Dendritic cell treated with granulocyte-macrophage colony-stimulating factor and Interleukin-4, amounts not matched to agents 40 ng/mL and 50 ng/mL, for 4 days (primary cell): ENCODE measurements around the gene RPL18A.

ENCODE experiments used
- H3K27ac Mint-ChIP-seq: one replicate; pipeline ENCODE4 v1.8.0; 2022; ENCODE audit warnings: mild to moderate bottlenecking, mixed read lengths
- H3K27me3 Mint-ChIP-seq: one replicate; pipeline ENCODE4 v1.8.0; 2022; ENCODE audit warnings: mild to moderate bottlenecking, mixed read lengths
- H3K36me3 Mint-ChIP-seq: one replicate; pipeline ENCODE4 v1.8.0; 2022; ENCODE audit warnings: low read depth, mixed read lengths
- H3K4me1 Mint-ChIP-seq: one replicate; pipeline ENCODE4 v1.8.0; 2022; ENCODE audit warnings: low read depth, mixed read lengths
- H3K4me3 Mint-ChIP-seq: one replicate; pipeline ENCODE4 v1.8.0; 2022; ENCODE audit warnings: mild to moderate bottlenecking, moderate library complexity, mixed read lengths
- H3K9me3 Mint-ChIP-seq: one replicate; pipeline ENCODE4 v1.8.0; 2022; ENCODE audit warnings: mixed read lengths
- intact Hi-C: fragments of 100-400 bp; cut with micrococcal nuclease; formaldehyde crosslinking; loops from one replicate; pipeline ENCODE4 v1.15.0; 2022

Gene RPL18A

GRCh38 chr19:17848595-17849292 lies 11.0 kb upstream of the RPL18A start:
- intact Hi-C loops, result no loop called here
- H3K4me1 Mint-ChIP-seq, result peaks cover 67% of the 10 kb centered on the region
- peaks cover 5% of the 10 kb centered on the region for H3K36me3 Mint-ChIP-seq
- no peak overlapping the region for H3K4me3 Mint-ChIP-seq
- peak overlapping the region; percentile 95 for H3K27ac Mint-ChIP-seq
- H3K27me3 Mint-ChIP-seq, result no peaks in the 10 kb centered on the region
- no peaks in the 10 kb centered on the region for H3K9me3 Mint-ChIP-seq

- Mint-ChIP-seq H3K27me3 (peaks cover 3% of the 10 kb centered on the region), H3K36me3 (no peaks in the 10 kb centered on the region), H3K27ac (no peak overlapping the region), H3K4me1 (peaks cover 33% of the 10 kb centered on the region), H3K9me3 (no peaks in the 10 kb centered on the region), H3K4me3 (no peak overlapping the region)
- intact Hi-C loops, result no loop called here
Observed at GRCh38 chr19:17854061-17854460, 5.6 kb upstream of the RPL18A start.

- peaks cover 11% of the 10 kb centered on the region for H3K36me3 Mint-ChIP-seq
- intact Hi-C loops, result loop anchor here (1.0 to 5.0 kb wide), 3 partner anchors 78 to 151 kb away; no protein-coding TSS in a partner anchor
- H3K4me1 Mint-ChIP-seq, result peaks cover 30% of the 10 kb centered on the region
- no peak overlapping the region for H3K27ac Mint-ChIP-seq
- H3K4me3 Mint-ChIP-seq, result no peak overlapping the region
- H3K9me3 Mint-ChIP-seq, result no peaks in the 10 kb centered on the region
- H3K27me3 Mint-ChIP-seq, result peaks cover 3% of the 10 kb centered on the region
Observed at GRCh38 chr19:17855280-17856152, 4.2 kb upstream of the RPL18A start.

DNA sequence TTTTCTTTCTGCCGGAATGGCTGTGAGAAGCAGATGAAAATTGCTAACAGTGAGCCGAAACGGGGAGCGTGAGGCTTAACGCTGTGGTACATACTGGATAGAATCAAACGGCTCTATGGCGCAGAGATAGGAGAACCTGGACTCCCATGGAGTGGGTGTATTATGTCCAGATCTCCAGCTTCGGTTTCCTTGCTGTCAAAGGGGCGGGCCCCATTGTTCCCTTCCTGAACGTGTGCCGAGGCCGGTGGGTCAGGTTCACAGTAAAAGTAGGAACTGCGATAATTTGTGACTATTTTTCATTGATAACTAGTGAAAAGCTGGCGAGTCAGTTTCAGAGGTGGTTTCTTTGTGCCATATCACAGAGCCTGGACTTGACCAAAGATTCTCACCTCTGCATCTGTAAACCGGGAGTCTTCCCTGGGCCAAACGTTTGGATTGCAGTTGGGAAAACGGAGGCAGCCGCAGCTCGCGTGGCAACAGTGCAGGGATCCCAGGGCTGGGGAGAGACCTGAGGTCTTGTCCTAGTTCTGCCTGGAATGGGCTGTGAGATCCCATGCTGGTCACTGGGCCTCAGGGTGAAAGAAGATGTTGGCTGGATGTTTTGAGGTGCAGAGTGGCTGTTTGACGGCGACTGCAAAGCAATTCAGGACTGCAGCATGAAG lies 752 bp downstream of the RPL18A start:
- Mint-ChIP-seq H3K4me1 (peaks cover 29% of the 10 kb centered on the region), H3K27ac (peak overlapping the region; percentile 96), H3K36me3 (peaks cover 60% of the 10 kb centered on the region), H3K9me3 (no peaks in the 10 kb centered on the region), H3K4me3 (peak overlapping the region; percentile 97), H3K27me3 (peaks cover 3% of the 10 kb centered on the region)
- intact Hi-C loops, result no loop called here

GRCh38 chr19:17860993-17861360 lies 1.3 kb downstream of the RPL18A start:
- H3K27ac Mint-ChIP-seq, result peak overlapping the region; percentile 96
- H3K36me3 Mint-ChIP-seq, result peaks cover 62% of the 10 kb centered on the region
- H3K4me1 Mint-ChIP-seq, result peaks cover 24% of the 10 kb centered on the region
- intact Hi-C loops, result no loop called here
- peak overlapping the region; percentile 97 for H3K4me3 Mint-ChIP-seq
- H3K9me3 Mint-ChIP-seq, result no peaks in the 10 kb centered on the region
- peaks cover 3% of the 10 kb centered on the region for H3K27me3 Mint-ChIP-seq

DNA sequence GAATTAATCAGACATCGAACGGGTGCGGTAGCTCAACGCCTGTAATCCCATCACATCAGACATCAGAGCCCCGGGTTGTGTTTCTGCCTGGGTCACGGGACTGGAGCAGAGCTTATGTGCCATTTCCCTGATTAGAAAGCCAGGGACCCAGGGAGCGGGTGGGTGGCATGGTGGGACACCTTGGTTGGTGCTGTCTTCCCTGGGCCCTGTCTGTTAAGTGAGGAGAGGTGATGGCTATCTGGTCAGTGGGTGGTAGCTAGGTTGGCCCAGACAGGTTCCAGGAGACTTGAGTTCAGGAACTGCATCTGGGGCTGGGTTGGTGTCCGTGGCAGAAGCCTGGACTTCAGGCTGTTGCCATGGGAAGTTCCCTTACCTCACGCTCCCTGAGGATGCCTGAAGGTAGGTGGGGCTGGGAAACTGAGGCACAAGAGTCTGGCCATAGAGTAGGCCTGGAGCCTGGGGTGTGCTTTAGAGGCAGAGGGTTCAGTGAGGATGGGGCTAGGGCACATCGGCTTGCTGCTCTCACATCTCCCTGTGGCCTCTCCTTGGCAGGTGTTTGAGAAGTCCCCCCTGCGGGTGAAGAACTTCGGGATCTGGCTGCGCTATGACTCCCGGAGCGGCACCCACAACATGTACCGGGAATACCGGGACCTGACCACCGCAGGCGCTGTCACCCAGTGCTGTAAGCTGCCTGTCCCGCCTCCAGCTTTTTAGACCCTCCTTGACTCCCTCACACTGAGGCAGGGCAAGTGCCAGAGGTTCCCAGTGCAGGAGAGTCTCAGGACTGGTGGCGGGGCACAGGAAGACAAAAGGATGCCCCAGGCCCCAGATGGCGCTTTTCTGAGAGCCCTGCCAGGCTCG lies 2.1 kb downstream of the RPL18A start:
- intact Hi-C loops, result no loop called here
- peaks cover 24% of the 10 kb centered on the region for H3K4me1 Mint-ChIP-seq
- H3K4me3 Mint-ChIP-seq, result peak overlapping the region; percentile 97

DNA sequence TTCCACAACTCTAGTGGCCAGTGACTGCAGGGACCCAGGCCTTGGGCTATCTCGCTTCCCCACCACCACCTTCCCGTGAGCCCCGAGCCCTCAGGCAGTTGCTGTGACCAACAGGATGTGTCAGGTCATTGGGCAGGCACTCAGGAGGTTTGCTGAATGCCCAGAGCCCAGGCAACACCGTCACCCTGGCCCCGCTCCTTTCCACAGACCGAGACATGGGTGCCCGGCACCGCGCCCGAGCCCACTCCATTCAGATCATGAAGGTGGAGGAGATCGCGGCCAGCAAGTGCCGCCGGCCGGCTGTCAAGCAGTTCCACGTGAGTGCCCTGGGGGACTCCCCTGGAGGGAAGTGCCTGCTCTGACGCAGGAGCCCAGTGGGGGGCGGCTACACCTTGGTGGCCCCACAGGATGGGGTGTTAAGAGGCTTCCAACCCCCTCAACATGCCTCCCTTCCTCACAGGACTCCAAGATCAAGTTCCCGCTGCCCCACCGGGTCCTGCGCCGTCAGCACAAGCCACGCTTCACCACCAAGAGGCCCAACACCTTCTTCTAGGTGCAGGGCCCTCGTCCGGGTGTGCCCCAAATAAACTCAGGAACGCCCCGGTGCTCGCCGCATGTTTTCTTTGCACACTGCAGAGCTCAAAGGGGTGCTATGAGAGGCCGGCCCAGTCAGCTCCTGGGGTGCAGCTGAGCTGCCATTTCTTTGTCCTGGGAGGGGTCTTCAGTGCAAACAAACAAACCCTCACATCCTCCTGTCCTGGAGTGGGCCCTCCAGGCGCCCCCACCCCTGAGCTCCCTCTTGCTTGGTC lies 3.2 kb downstream of the RPL18A start:
- Mint-ChIP-seq H3K9me3 (no peaks in the 10 kb centered on the region), H3K27ac (no peak overlapping the region), H3K27me3 (peaks cover under 1% of the 10 kb centered on the region), H3K4me1 (peaks cover 24% of the 10 kb centered on the region), H3K36me3 (peaks cover 62% of the 10 kb centered on the region), H3K4me3 (no peak overlapping the region)
- intact Hi-C loops, result no loop called here

More for the DNA sequence above, 2.1 kb downstream of the RPL18A start:
- no peaks in the 10 kb centered on the region for H3K9me3 Mint-ChIP-seq
- H3K27ac Mint-ChIP-seq, result peak overlapping the region; percentile 96
- H3K27me3 Mint-ChIP-seq, result peaks cover 3% of the 10 kb centered on the region
- peaks cover 62% of the 10 kb centered on the region for H3K36me3 Mint-ChIP-seq

DNA sequence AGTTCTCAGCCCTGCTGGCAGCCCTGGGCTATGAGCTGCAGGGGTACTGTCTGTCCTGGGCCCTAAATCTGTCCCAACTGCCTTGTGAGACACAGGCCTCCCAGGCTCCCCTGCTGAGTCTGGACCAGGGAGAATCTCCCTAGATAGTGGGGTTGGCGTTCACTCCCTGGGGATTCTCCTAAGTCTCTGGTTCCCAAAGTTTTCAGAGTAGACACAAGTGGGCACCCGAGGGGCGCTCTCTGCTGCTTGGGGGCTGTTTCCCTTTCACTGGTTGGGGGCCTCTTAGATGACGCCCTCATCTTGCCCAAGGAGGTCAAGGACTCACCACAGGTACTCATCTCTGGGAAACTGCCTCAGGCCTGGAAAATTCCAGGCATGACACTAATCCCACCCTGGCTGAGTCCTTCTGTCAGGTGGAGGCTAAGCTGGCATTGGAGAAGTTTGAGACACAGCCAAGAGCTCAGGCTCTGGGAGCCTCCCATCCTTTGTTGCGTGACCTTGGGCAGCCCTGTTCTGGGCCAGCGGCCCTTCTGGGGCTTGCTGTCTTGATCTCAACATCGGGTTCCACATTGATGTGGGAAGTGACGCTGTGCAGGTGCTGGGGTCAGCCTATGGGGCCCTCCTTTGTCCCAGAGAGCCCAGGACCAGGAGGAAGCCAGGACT lies 3.9 kb downstream of the RPL18A start:
- H3K36me3 Mint-ChIP-seq, result peaks cover 62% of the 10 kb centered on the region
- H3K27me3 Mint-ChIP-seq, result peaks cover 3% of the 10 kb centered on the region
- H3K4me1 Mint-ChIP-seq, result peaks cover 24% of the 10 kb centered on the region
- no peak overlapping the region for H3K27ac Mint-ChIP-seq
- intact Hi-C loops, result no loop called here
- no peaks in the 10 kb centered on the region for H3K9me3 Mint-ChIP-seq
- H3K4me3 Mint-ChIP-seq, result no peak overlapping the region

- Mint-ChIP-seq H3K27ac (no peak overlapping the region), H3K4me1 (peaks cover 12% of the 10 kb centered on the region)
Observed at GRCh38 chr19:17865364-17866311, 5.9 kb downstream of the RPL18A start.

DNA sequence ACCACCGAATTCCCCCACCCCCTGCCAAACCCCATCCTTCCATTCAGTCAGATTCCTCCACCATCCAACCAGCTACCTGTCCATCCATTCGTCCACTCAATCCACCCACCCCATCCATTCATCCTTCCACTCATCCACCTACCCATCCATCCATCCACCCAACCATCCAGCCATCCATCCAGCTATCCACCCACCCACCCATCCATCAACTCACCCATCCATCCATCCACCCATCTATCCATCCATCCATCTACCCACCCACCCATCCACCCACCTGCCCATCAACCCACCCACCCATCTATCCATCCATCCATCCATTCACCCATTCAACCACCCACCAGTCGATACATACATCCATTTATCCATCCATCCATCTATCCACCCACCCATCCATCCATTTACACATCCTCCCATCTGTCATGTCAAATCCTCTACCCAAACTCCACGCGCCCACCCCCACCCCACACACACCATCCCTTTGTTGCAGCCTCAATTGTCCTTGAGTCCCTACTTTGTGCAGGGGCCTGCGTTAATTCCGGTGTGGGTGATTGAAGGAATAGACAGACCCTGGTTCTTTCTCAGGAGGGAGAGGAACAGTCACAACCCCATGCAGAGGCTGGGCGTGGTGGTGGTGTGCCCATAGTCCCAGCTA lies 6.7 kb downstream of the RPL18A start:
- intact Hi-C loops, result no loop called here
- peaks cover 4% of the 10 kb centered on the region for H3K4me1 Mint-ChIP-seq
- H3K9me3 Mint-ChIP-seq, result no peaks in the 10 kb centered on the region
- no peak overlapping the region for H3K27ac Mint-ChIP-seq
- no peak overlapping the region for H3K4me3 Mint-ChIP-seq
- peaks cover 22% of the 10 kb centered on the region for H3K27me3 Mint-ChIP-seq
- peaks cover 41% of the 10 kb centered on the region for H3K36me3 Mint-ChIP-seq

More at GRCh38 chr19:17865364-17866311, 5.9 kb downstream of the RPL18A start:
- Mint-ChIP-seq H3K27me3 (peaks cover 14% of the 10 kb centered on the region), H3K36me3 (peaks cover 49% of the 10 kb centered on the region), H3K9me3 (no peaks in the 10 kb centered on the region), H3K4me3 (no peak overlapping the region)
- intact Hi-C loops, result no loop called here

DNA sequence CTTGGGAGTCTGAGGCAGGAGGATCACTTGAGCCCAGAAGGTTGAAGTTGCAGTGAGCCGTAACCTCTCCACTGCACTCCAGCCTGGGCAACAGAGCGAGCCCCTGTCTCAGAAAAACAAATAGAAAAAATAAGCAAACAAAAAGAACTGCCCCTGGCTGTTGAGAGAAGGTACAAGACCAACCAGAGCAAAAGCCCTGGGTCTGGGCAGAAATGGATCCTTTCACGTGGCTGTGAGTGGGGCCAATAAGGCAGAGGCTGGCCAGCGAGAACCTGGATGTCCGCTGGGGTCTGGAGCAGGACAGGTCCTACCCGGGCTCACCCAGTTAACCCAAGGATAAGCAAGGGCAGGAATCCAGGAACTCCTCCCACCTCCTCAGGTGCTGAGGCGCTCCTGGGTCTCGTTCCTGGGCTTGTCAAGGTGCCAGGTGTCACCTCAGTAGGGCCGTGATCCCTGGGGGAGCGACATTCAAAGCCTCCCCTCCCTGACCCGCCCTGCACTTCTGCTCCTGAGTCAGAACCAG lies 7.3 kb downstream of the RPL18A start:
- Mint-ChIP-seq H3K27ac (no peak overlapping the region), H3K36me3 (peaks cover 36% of the 10 kb centered on the region), H3K9me3 (no peaks in the 10 kb centered on the region), H3K4me1 (peaks cover 5% of the 10 kb centered on the region), H3K4me3 (no peak overlapping the region), H3K27me3 (peaks cover 28% of the 10 kb centered on the region)
- intact Hi-C loops, result no loop called here
